ENCODE results near the gene FMOD. TPM values are rescaled to one million over a fixed set of nuclear protein-coding genes. Genes with fewer than 3 reads are reported as not detected.

FMOD gene
- total and polyA plus RNA-seq, 7 experiments from 2014 or later: not detected

GRCh38 chr1:203343956-203344754 is 6.8 kb downstream of the FMOD start:
- peaks cover 0 to 5% (median 0%) of the 10 kb centered on the region in 5 donors for H3K36me3 Mint-ChIP-seq
- no peak overlapping the region for H3K4me3 Mint-ChIP-seq
- no peak overlapping the region for H3K27ac Mint-ChIP-seq
- H3K4me1 ChIP-seq (ENCODE audit: control insufficient read depth in 2 of 2, insufficient read depth in 2 of 2, low read length in 2 of 2): peaks cover 0 to 10% of the 10 kb centered on the region in 2 donors
- peaks cover 10 to 58% (median 23%) of the 10 kb centered on the region in 5 donors for H3K27me3 Mint-ChIP-seq
- intact Hi-C loops (cut with micrococcal nuclease): loop anchor here in 1 of 2 donors (5.0 to 10.0 kb wide), 2 partner anchors 61 to 358 kb away; no protein-coding TSS in a partner anchor
- POLR2A ChIA-PET: interaction anchor here (1.0 to 2.9 kb wide), 2 partner anchors 72 to 77 kb away, joined by 3 to 12 read pairs; no protein-coding TSS in a partner anchor
- H3K27ac ChIP-seq (ENCODE audit: low read depth, low read length): no peak overlapping the region
- H3K4me1 Mint-ChIP-seq: peaks cover 7 to 22% (median 14%) of the 10 kb centered on the region in 7 donors
- DNase-seq (no peak), ATAC-seq (no peak)
- no peaks in the 10 kb centered on the region for H3K9me3 ChIP-seq (ENCODE audit: control insufficient read depth in 2 of 3, low read length in 3 of 3)
- H3K9me3 Mint-ChIP-seq: peaks cover 0 to 1% (median 0%) of the 10 kb centered on the region in 11 donors
- no peaks in the 10 kb centered on the region for H3K27me3 ChIP-seq (ENCODE audit: control insufficient read depth in 2 of 2, insufficient read depth in 2 of 2, low read length in 2 of 2)
- no peaks in the 10 kb centered on the region for H3K36me3 ChIP-seq (ENCODE audit: control insufficient read depth in 2 of 3, insufficient read depth in 3 of 3, low read length in 3 of 3)
- CTCF ChIA-PET: interaction anchor here (0.6 to 16.2 kb wide), 8 partner anchors 9 to 785 kb away, joined by 3 to 480 read pairs (median 4); partner anchors contain the start of gene BTG2
- H3K4me3 ChIP-seq (ENCODE audit: low read length): no peak overlapping the region

- POLR2A ChIA-PET: interaction anchor here (0.8 to 12.6 kb wide), 8 partner anchors 13 to 72 kb away, joined by 3 to 199 read pairs (median 6); partner anchors contain the start of gene BTG2
- Mint-ChIP-seq H3K36me3 (no peaks in the 10 kb centered on the region), H3K9me3 (peaks cover 0 to 1% (median 0%) of the 10 kb centered on the region in 11 donors), H3K27ac (peak overlapping the region in 1 of 9 donors; percentile 60), H3K27me3 (peaks cover 0 to 54% (median 16%) of the 10 kb centered on the region in 5 donors), H3K4me1 (peaks cover 14 to 30% (median 19%) of the 10 kb centered on the region in 7 donors), H3K4me3 (peak overlapping the region in 7 of 10 donors; percentile 17 to 59 (median 35))
- Histone ChIP-seq H3K9me3 (ENCODE audit: control insufficient read depth in 2 of 3, low read length in 3 of 3) (no peaks in the 10 kb centered on the region), H3K4me3 (ENCODE audit: low read length) (no peak overlapping the region), H3K27me3 (ENCODE audit: control insufficient read depth in 2 of 2, insufficient read depth in 2 of 2, low read length in 2 of 2) (no peaks in the 10 kb centered on the region), H3K27ac (ENCODE audit: low read depth, low read length) (no peak overlapping the region), H3K4me1 (ENCODE audit: control insufficient read depth in 2 of 2, insufficient read depth in 2 of 2, low read length in 2 of 2) (peaks cover 0 to 10% of the 10 kb centered on the region in 2 donors), H3K36me3 (ENCODE audit: control insufficient read depth in 2 of 3, insufficient read depth in 3 of 3, low read length in 3 of 3) (no peaks in the 10 kb centered on the region)
- intact Hi-C loops (cut with micrococcal nuclease): loop anchor here in 1 of 2 donors (5.0 to 10.0 kb wide), 2 partner anchors 62 to 360 kb away; no protein-coding TSS in a partner anchor
- CTCF ChIA-PET: interaction anchor here (1.3 to 16.2 kb wide), 6 partner anchors 9 to 145 kb away, joined by 5 to 480 read pairs (median 96); partner anchors contain the start of gene BTG2
- DNase-seq: peak in 4 of 9 donors; percentile 33 to 49 (median 42)
- ATAC-seq: peak; percentile 66
These were observed 8.6 kb downstream of the FMOD start for GRCh38 chr1:203342192-203342940.

DNA sequence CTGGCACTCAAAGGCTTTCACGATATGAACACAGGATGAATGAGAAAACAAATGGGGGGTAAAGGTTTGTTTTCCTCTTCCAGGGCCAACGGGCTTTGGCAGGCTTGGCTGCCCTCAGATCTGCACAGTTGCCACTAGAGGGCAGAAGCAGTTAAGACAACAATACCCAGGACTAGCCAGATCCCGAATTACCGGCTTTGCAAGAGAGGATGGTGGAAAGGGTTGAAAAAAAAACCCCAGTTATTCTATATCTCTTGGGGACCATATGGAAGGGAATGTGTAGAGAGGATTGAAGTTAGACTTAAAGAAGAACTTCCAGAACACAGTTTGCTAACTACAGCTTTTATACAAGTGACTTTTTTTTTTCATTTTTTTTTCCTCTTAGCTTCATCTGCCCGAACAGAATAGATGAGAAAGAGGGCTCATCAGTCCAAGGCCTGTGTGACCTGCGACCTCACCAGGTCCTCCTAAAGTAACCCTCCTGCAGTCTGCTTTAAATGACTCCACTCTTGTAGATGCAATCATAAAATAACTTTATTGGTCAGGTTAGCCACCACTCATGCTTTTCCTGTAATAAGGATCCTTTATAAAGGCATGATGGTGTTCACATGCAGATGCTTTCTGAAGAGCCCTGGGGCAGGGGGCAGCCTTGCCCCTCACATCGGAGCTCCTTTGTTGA is 10.7 kb downstream of the FMOD start:
- H3K27ac Mint-ChIP-seq: peak overlapping the region in 7 of 9 donors; percentile 1 to 75 (median 34)

DNA sequence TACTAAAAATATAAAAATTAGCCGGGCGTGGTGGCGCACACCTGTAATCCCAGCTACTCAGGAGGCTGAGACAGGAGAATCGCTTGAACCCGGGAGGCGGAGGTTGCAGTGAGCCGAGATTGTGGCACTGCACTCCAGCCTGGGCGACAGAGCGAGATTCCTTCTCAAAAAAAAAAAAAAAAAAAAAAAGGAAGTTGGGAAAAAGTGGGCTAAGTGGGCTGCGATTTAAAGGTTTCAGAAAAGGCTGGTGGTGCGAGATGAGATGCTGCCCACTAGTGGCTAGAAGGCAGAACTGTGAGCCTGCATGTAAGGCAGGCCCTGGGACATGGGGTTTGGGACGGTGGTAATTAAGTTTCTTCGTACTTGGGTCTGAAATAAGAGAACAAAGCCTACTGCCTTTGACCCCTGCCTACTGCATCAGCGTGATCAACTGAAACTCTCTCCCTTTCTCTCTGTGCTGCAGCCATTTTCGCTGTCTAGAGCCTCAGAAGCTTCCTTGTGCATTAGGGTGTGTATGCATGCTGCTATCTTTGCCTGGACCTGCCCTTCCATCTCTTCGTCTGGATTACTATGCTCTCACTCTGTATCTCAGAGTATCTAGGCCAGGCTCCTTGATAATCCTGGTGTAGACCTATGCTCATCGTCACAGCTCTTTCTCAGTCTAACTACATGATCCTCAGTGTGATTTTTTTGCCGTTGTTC is 12.4 kb downstream of the FMOD start:
- no peaks in the 10 kb centered on the region for H3K36me3 Mint-ChIP-seq
- H3K27ac ChIP-seq (ENCODE audit: low read depth, low read length): no peak overlapping the region
- H3K27ac Mint-ChIP-seq: peak overlapping the region in 6 of 9 donors; percentile 11 to 62 (median 50)
- DNase-seq: peak in 8 of 9 donors; percentile 42 to 68 (median 57)
- no peak overlapping the region for H3K4me3 Mint-ChIP-seq
- no peaks in the 10 kb centered on the region for H3K9me3 ChIP-seq (ENCODE audit: control insufficient read depth in 2 of 3, low read length in 3 of 3)
- ATAC-seq: peak; percentile 88
- H3K9me3 Mint-ChIP-seq: peaks cover 0 to 1% (median 0%) of the 10 kb centered on the region in 11 donors
- H3K4me1 ChIP-seq (ENCODE audit: control insufficient read depth in 2 of 2, insufficient read depth in 2 of 2, low read length in 2 of 2): peaks cover 9 to 18% of the 10 kb centered on the region in 2 donors
- no peak overlapping the region for H3K4me3 ChIP-seq (ENCODE audit: low read length)
- ChIA-PET POLR2A (interaction anchor here (0.6 to 12.6 kb wide), 12 partner anchors 13 to 283 kb away, joined by 3 to 199 read pairs (median 8); partner anchors contain the start of gene BTG2), CTCF (interaction anchor here (1.6 to 16.2 kb wide), 6 partner anchors 15 to 364 kb away, joined by 3 to 480 read pairs (median 96); partner anchors contain the start of gene BTG2)
- H3K36me3 ChIP-seq (ENCODE audit: control insufficient read depth in 2 of 3, insufficient read depth in 3 of 3, low read length in 3 of 3): no peaks in the 10 kb centered on the region
- H3K4me1 Mint-ChIP-seq: peaks cover 24 to 41% (median 34%) of the 10 kb centered on the region in 7 donors
- peaks cover 0 to 35% (median 6%) of the 10 kb centered on the region in 5 donors for H3K27me3 Mint-ChIP-seq
- intact Hi-C loops (cut with micrococcal nuclease): loop anchor here (1.0 to 2.0 kb wide), 6 partner anchors 11 to 65 kb away; partner anchors contain the start of gene BTG2 (in 1 of the 2)
- H3K27me3 ChIP-seq (ENCODE audit: control insufficient read depth in 2 of 2, insufficient read depth in 2 of 2, low read length in 2 of 2): no peaks in the 10 kb centered on the region

More for the DNA sequence above, 10.7 kb downstream of the FMOD start:
- Mint-ChIP-seq H3K4me3 (no peak overlapping the region), H3K4me1 (peaks cover 24 to 41% (median 34%) of the 10 kb centered on the region in 7 donors), H3K36me3 (no peaks in the 10 kb centered on the region), H3K27me3 (peaks cover 0 to 50% (median 6%) of the 10 kb centered on the region in 5 donors), H3K9me3 (peaks cover 0 to 1% (median 0%) of the 10 kb centered on the region in 11 donors)
- DNase-seq (peak in 7 of 9 donors; percentile 39 to 68 (median 62)), ATAC-seq (peak; percentile 80)
- H3K4me1 ChIP-seq (ENCODE audit: control insufficient read depth in 2 of 2, insufficient read depth in 2 of 2, low read length in 2 of 2): peaks cover 9 to 18% of the 10 kb centered on the region in 2 donors
- H3K36me3 ChIP-seq (ENCODE audit: control insufficient read depth in 2 of 3, insufficient read depth in 3 of 3, low read length in 3 of 3): no peaks in the 10 kb centered on the region
- no peak overlapping the region for H3K4me3 ChIP-seq (ENCODE audit: low read length)
- no peaks in the 10 kb centered on the region for H3K9me3 ChIP-seq (ENCODE audit: control insufficient read depth in 2 of 3, low read length in 3 of 3)
- intact Hi-C loops (cut with micrococcal nuclease): loop anchor here (1.0 to 10.0 kb wide), 6 partner anchors 65 to 362 kb away; no protein-coding TSS in a partner anchor
- no peaks in the 10 kb centered on the region for H3K27me3 ChIP-seq (ENCODE audit: control insufficient read depth in 2 of 2, insufficient read depth in 2 of 2, low read length in 2 of 2)
- CTCF ChIA-PET: interaction anchor here (0.6 to 16.2 kb wide), 21 partner anchors 10 to 950 kb away, joined by 3 to 480 read pairs (median 5); partner anchors contain the start of gene BTG2
- POLR2A ChIA-PET: interaction anchor here (0.7 to 12.6 kb wide), 10 partner anchors 15 to 334 kb away, joined by 3 to 199 read pairs (median 7); partner anchors contain the start of genes ATP2B4 and BTG2
- H3K27ac ChIP-seq (ENCODE audit: low read depth, low read length): no peak overlapping the region

GRCh38 chr1:203336097-203336496 is 14.8 kb downstream of the FMOD start:
- Mint-ChIP-seq H3K27ac (peak overlapping the region in 2 of 9 donors; percentile 10 to 59), H3K4me1 (peaks cover 17 to 34% (median 27%) of the 10 kb centered on the region in 7 donors), H3K36me3 (no peaks in the 10 kb centered on the region), H3K27me3 (peaks cover 0 to 17% (median 0%) of the 10 kb centered on the region in 5 donors), H3K4me3 (no peak overlapping the region), H3K9me3 (no peaks in the 10 kb centered on the region)
- no peak overlapping the region for H3K27ac ChIP-seq (ENCODE audit: low read depth, low read length)
- H3K4me3 ChIP-seq (ENCODE audit: low read length): no peak overlapping the region
- H3K36me3 ChIP-seq (ENCODE audit: control insufficient read depth in 2 of 3, insufficient read depth in 3 of 3, low read length in 3 of 3): no peaks in the 10 kb centered on the region
- H3K9me3 ChIP-seq (ENCODE audit: control insufficient read depth in 2 of 3, low read length in 3 of 3): no peaks in the 10 kb centered on the region
- CTCF ChIA-PET: interaction anchor here (0.6 to 16.2 kb wide), 9 partner anchors 9 to 62 kb away, joined by 3 to 480 read pairs (median 4); partner anchors contain the start of gene BTG2
- intact Hi-C loops (cut with micrococcal nuclease): no loop called here
- POLR2A ChIA-PET: interaction anchor here (1.0 to 12.6 kb wide), 12 partner anchors 10 to 64 kb away, joined by 3 to 199 read pairs (median 12); partner anchors contain the start of gene BTG2
- H3K4me1 ChIP-seq (ENCODE audit: control insufficient read depth in 2 of 2, insufficient read depth in 2 of 2, low read length in 2 of 2): peaks cover 9 to 12% of the 10 kb centered on the region in 2 donors
- ATAC-seq (no peak), DNase-seq (no peak)
- H3K27me3 ChIP-seq (ENCODE audit: control insufficient read depth in 2 of 2, insufficient read depth in 2 of 2, low read length in 2 of 2): no peaks in the 10 kb centered on the region
